Transverse colon (tissue), 4 donors: ENCODE results near the gene ARRB2. TPM values are rescaled to one million over a fixed set of nuclear protein-coding genes. Genes with fewer than 3 reads are reported as not detected.

Experiments
- DNase-seq: peaks from one replicate; pipeline ENCODE4 v3.0.0-alpha.2; 2019
- H3K27ac ChIP-seq, 4 donors: fragments of 200-600 bp; sonication (generic); 2 replicates each; pipeline ENCODE4 v1.5.1; 2016 to 2018; ENCODE audit warnings: inconsistent platforms in 4 of 4
- H3K27me3 ChIP-seq: fragments of 200-600 bp; sonication (generic); 2 replicates; pipeline ENCODE4 v1.5.1; 2017; ENCODE audit warnings: inconsistent platforms
- H3K36me3 ChIP-seq, 4 donors: fragments of 200-600 bp; sonication (generic); 2 replicates each; pipeline ENCODE4 v1.5.1; 2017 to 2019; ENCODE audit warnings: inconsistent platforms in 4 of 4
- H3K4me1 ChIP-seq, 4 donors: fragments of 200-600 bp; sonication (generic); 2 replicates each; pipeline ENCODE4 v1.5.1; 2017 to 2020; ENCODE audit warnings: inconsistent platforms in 4 of 4
- H3K4me3 ChIP-seq, 4 donors: fragments of 200-600 bp; sonication (generic); 1 replicate in 1 of 4; 2 replicates in 3 of 4; pipeline versions ENCODE4 v1.5.1 to v1.6.1; 2017 to 2019; ENCODE audit warnings: inconsistent platforms in 4 of 4
- H3K9me3 ChIP-seq, 2 donors: fragments of 200-600 bp; sonication (generic); 2 replicates each; pipeline ENCODE4 v1.5.1; 2017 to 2019; ENCODE audit warnings: inconsistent platforms in 2 of 2
- EP300 ChIP-seq: sonication (generic); formaldehyde crosslinking; IDR thresholded peaks from one replicate; pipeline ENCODE4 v1.6.1; 2017; ENCODE audit warnings: antibody characterized with exemption, low read depth
- POLR2A ChIP-seq: fragments of 450-650 bp; IDR thresholded peaks from one replicate; pipeline ENCODE4 v1.6.1; 2016; ENCODE audit warnings: antibody characterized with exemption, mild to moderate bottlenecking, moderate library complexity
- POLR2AphosphoS5 ChIP-seq, 3 donors: sonication (generic); formaldehyde crosslinking; IDR thresholded peaks; one replicate each; pipeline ENCODE4 v1.6.1; 2016; ENCODE audit warnings: antibody characterized with exemption in 3 of 3
- WGBS, 2 donors: methylation state at CpG; one replicate each; pipeline ENCODE4 v1.1.5; 2018; ENCODE audit warnings: low coverage in 1 of 2; 5-methylcytosine and 5-hydroxymethylcytosine counted together
- in situ Hi-C, 4 donors: fragments of 200-750 bp; cut with MboI; loops; one replicate each; pipeline versions ENCODE4 v1.15.0 to v1.15.1; 2017; ENCODE audit warnings: low sequenced_read_pairs in 3 of 4, low pct_ligation_motif_present in 1 of 4, low pct_unique_long_range_greater_than_20kb in 1 of 4
- intact Hi-C: fragments of 100-400 bp; cut with DNase I; formaldehyde crosslinking; loops from one replicate; pipeline ENCODE4 v1.15.1; 2023; ENCODE audit warnings: low total_unique reads
- total RNA-seq, 4 donors: library from RNA; depleted of rRNA; stranded (reverse); fragments of >200 nt; gene quantifications; one replicate each; pipeline ENCODE4 v1.1.0, GENCODE V29; 2016
- TF ChIP-seq, protein P1 (sequence below), 5 experiments: fragments of 200-600 bp in 3 of 5; fragments of 450-650 bp in 2 of 5; sonication (generic) in 3 of 5; IDR thresholded peaks; 1 replicate in 2 of 5; 2 replicates in 3 of 5; pipeline ENCODE4 v1.5.1; 2016 to 2017; ENCODE audit warnings: antibody characterized with exemption in 5 of 5, inconsistent platforms in 3 of 5, mild to moderate bottlenecking in 2 of 5, moderate library complexity in 1 of 5

Gene ARRB2
- total RNA-seq, 4 donors from 2014 or later = 19.3 to 47.9 (median 36.8) TPM

DNA sequence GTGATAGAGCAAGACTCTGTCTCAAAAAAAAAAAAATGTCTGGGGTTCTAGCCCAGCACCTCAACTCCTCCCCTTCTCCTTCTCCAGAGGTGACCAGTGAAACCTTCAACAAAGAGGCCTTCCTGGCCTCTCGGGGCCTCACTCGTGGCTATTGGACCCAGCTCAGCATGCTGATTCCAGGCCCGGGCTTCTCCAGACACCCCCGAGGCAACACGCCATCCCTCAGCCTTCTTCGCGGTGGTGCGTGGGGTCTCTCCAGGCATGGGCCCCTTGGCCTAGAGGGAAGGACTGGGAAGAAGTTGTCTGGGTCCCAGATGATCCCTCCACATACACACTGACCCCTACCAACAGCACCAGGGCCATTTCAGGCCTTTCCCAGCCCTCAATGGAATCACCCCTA is 32.8 kb downstream of the ARRB2 start:
- TF ChIP-seq EP300 (no peak), POLR2A (no peak), POLR2AphosphoS5 (IDR thresholded peaks at IDR 0.05) (no peak)
- TF ChIP-seq, protein P1, sequence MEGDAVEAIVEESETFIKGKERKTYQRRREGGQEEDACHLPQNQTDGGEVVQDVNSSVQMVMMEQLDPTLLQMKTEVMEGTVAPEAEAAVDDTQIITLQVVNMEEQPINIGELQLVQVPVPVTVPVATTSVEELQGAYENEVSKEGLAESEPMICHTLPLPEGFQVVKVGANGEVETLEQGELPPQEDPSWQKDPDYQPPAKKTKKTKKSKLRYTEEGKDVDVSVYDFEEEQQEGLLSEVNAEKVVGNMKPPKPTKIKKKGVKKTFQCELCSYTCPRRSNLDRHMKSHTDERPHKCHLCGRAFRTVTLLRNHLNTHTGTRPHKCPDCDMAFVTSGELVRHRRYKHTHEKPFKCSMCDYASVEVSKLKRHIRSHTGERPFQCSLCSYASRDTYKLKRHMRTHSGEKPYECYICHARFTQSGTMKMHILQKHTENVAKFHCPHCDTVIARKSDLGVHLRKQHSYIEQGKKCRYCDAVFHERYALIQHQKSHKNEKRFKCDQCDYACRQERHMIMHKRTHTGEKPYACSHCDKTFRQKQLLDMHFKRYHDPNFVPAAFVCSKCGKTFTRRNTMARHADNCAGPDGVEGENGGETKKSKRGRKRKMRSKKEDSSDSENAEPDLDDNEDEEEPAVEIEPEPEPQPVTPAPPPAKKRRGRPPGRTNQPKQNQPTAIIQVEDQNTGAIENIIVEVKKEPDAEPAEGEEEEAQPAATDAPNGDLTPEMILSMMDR (IDR thresholded peaks at IDR 0.05) = no peak
- DNase-seq = no peak
- Histone ChIP-seq H3K27me3 (peaks cover 17% of the 10 kb centered on the region), H3K9me3 (no peaks in the 10 kb centered on the region), H3K27ac (no peak overlapping the region), H3K4me3 (no peak overlapping the region), H3K36me3 (no peaks in the 10 kb centered on the region), H3K4me1 (peaks cover 6 to 22% (median 17%) of the 10 kb centered on the region in 4 donors)
- intact Hi-C loops (no loop called here), in situ Hi-C loops (no loop called here)
- WGBS, 2 donors = 94% methylated on average over 8 of the region's 8 CpGs; no CpG with 5 or more reads in 1 of the 2 donors

DNA sequence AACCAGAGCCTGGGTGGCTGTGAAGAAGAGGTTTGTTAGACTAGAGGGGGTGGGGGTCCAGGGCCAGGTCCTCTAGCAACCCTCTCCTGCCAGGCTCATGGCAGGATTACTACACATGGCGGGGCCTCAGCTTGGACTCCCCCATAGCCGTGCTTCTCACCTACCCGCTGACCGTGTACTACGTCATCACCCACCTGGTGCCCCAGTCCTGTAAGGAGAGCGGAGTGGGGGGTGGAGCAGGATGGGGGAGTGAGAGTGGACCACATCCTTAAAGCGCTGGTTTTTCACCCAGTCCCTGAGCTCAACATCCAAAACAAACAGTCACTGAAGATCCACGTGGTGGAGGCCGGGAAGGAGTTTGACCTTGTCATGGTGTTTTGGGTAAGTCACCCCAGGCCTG is 33.5 kb downstream of the ARRB2 start:
- 88% methylated on average over 9 of the region's 9 CpGs; no CpG with 5 or more reads in 1 of the 2 donors for WGBS, 2 donors
- H3K36me3 ChIP-seq = no peaks in the 10 kb centered on the region
- H3K27me3 ChIP-seq = peaks cover 17% of the 10 kb centered on the region
- no peaks in the 10 kb centered on the region for H3K9me3 ChIP-seq
- in situ Hi-C loops = no loop called here
- TF ChIP-seq, protein P1 (IDR thresholded peaks at IDR 0.05) = no peak
- TF ChIP-seq POLR2A (no peak), POLR2AphosphoS5 (IDR thresholded peaks at IDR 0.05) (no peak), EP300 (no peak)
- H3K4me3 ChIP-seq = no peak overlapping the region
- H3K27ac ChIP-seq = no peak overlapping the region
- peaks cover 2 to 15% (median 10%) of the 10 kb centered on the region in 4 donors for H3K4me1 ChIP-seq
- intact Hi-C loops = no loop called here
- DNase-seq = no peak

DNA sequence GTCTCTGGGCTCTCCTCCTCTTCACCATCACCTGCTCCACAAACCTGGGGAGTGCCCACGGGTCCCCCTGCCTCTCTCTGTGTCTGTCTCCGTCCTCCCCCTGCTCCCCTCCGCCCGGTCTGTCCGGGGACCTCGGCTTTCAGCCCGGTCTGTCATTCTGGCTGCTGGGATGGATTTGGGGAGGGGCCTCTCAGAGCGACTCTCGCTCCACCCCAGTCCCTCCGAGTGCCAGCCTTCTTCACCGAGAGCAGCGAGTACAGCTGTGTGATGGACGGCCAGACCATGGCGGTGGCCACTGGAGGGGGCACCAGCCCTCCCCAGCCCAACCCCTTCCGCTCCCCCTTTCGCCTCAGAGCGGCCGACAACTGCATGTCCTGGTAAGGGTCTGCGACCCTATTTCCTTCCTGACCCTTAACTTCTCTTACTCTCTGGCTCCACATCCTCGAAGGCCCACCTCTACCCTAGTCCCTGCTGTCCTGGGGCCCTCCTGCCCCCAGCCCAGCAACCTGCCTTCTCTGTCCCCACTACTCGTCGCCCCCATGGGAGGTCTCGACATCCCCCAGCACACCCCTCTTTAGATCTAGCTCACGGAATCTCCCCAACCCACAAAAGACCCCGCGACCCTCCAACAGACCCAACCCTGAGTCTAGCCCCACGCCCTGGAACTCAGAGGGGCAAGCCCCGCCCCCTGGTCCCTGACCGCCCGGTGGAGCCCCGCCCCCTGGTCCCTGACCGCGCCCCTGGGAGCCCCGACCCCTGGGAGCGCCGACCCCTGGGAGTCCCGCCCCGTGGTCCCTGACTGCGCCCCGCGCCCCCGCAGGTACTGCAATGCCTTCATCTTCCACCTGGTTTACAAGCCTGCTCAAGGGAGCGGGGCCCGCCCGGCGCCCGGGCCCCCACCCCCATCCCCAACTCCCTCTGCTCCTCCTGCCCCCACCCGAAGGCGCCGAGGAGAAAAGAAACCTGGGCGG is 34.9 kb downstream of the ARRB2 start:
- peaks cover 25% of the 10 kb centered on the region for H3K27me3 ChIP-seq
- intact Hi-C loops = no loop called here
- WGBS, 2 donors = 13 to 22% methylated on average over 7 to 49 of the region's 51 CpGs
- in situ Hi-C loops = no loop called here
- TF ChIP-seq POLR2A (no peak), EP300 (no peak), POLR2AphosphoS5 (IDR thresholded peaks at IDR 0.05) (no peak)
- TF ChIP-seq, protein P1 (IDR thresholded peaks at IDR 0.05) = no peak
- peaks cover 0 to 10% (median 5%) of the 10 kb centered on the region in 4 donors for H3K4me1 ChIP-seq
- H3K9me3 ChIP-seq = no peaks in the 10 kb centered on the region
- H3K4me3 ChIP-seq = no peak overlapping the region
- H3K36me3 ChIP-seq = no peaks in the 10 kb centered on the region
- H3K27ac ChIP-seq = no peak overlapping the region
- DNase-seq = no peak

DNA sequence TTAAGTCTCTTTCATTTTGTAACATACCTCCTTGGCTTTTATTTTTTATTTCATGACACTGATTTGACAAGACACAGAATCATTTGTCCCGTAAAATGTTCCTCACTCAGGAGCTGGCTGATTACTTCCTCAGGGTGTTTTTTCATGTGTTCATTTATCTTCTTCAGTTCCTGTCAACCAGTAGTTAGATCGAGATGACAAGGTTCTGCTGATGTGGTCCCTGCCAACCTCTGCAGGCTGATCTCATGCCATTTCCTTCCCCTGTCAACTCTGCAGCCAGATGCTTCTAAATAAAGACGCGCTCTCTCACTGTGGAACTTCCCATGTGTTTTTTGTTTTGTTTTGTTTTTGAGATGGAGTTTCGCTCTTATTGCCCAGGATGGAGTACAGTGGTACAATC is 37.4 kb downstream of the ARRB2 start:
- Histone ChIP-seq H3K9me3 (no peaks in the 10 kb centered on the region), H3K4me3 (no peak overlapping the region), H3K4me1 (peaks cover 0 to 10% (median 5%) of the 10 kb centered on the region in 4 donors), H3K27ac (no peak overlapping the region), H3K36me3 (no peaks in the 10 kb centered on the region), H3K27me3 (peaks cover 35% of the 10 kb centered on the region)
- DNase-seq = no peak
- WGBS, 2 donors = 33 to 41% methylated on average over 4 to 5 of the region's 5 CpGs
- in situ Hi-C loops (no loop called here), intact Hi-C loops (no loop called here)
- TF ChIP-seq EP300 = no peak
- no peak for TF ChIP-seq POLR2A
- TF ChIP-seq, protein P1 (IDR thresholded peaks at IDR 0.05) = no peak
- no peak for TF ChIP-seq POLR2AphosphoS5 (IDR thresholded peaks at IDR 0.05)
